HCT116 (cell line): ENCODE results near the gene TMCO6. TPM values are rescaled to one million over a fixed set of nuclear protein-coding genes. Genes with fewer than 3 reads are reported as not detected.

Source experiments
- ATAC-seq: fragments of 200-7000 bp; cut with Tn5 transposase; 2 replicates; pipeline ENCODE4 v1.9.1; 2020; ENCODE audit warnings: mild to moderate bottlenecking, moderate library complexity
- BruUV-seq: library from RNA; stranded (reverse); fragments of 400-500 nt; replicated peaks from 2 replicates; lab custom pipeline; 2021; lab: Mats Ljungman, UMichigan
- CTCF ChIA-PET: fragments of 300-600 bp; sonication (Branson Sonifier 250); formaldehyde crosslinking; loops from one replicate; lab custom pipeline; 2021; ENCODE audit warnings: antibody characterized with exemption; lab: Charles Lee
- POLR2A ChIA-PET: fragments of 300-600, 350-600 bp; sonication (Branson Sonifier 250); formaldehyde crosslinking; loops from one replicate; lab custom pipeline; 2021; ENCODE audit warnings: antibody characterized with exemption; lab: Charles Lee
- RAD21 ChIA-PET, 2 experiments: fragments of 300-600 bp; sonication (Branson Sonifier 250); formaldehyde crosslinking; loops; one replicate each; lab custom pipeline; 2023; ENCODE audit warnings: low total read pairs in 2 of 2; ENCODE audit not compliant: uncharacterized antibody in 2 of 2, unreplicated experiment in 2 of 2, low non-redundant PET in 1 of 2; lab: Charles Lee
- DNase-seq: peaks from one replicate; pipeline ENCODE4 v3.0.0-alpha.2; 2010; ENCODE audit warnings: low read depth, low spot score
- H2AFZ ChIP-seq: fragments of 200-600 bp; shearing (Covaris generic), sonication (generic); 2 replicates; pipeline ENCODE4 v1.6.1; 2017; ENCODE audit warnings: low read depth, mixed run types, mixed read lengths, antibody characterized with exemption, low read length; ENCODE audit not compliant: poor library complexity, severe bottlenecking
- H3K27ac ChIP-seq: 2 replicates; pipeline ENCODE4 v1.5.1; 2012; ENCODE audit warnings: low read depth, low read length
- H3K27me3 ChIP-seq: fragments of 200-600 bp; sonication (generic); 2 replicates; pipeline ENCODE4 v1.6.1; 2016; ENCODE audit warnings: mixed run types, low read length, mixed read lengths; ENCODE audit not compliant: insufficient read depth
- H3K36me3 ChIP-seq, 2 experiments: fragments of 200-500 bp in 1 of 2; fragments of 200-600 bp in 1 of 2; sonication (Bioruptor generic) in 1 of 2; sonication (generic) in 1 of 2; 2 replicates each; pipeline versions ENCODE4 v1.5.1 to v1.6.1; 2014 to 2016; ENCODE audit warnings: low read length in 2 of 2, inconsistent platforms in 1 of 2, mixed read lengths in 1 of 2, mixed run types in 1 of 2; ENCODE audit not compliant: insufficient read depth in 2 of 2, control insufficient read depth in 1 of 2
- H3K4me1 ChIP-seq, 2 experiments: fragments of 200-600 bp in 1 of 2; sonication (generic) in 1 of 2; 2 replicates each; pipeline versions ENCODE4 v1.5.1 to v1.6.1; 2012 to 2017; ENCODE audit warnings: low read length in 2 of 2, inconsistent platforms in 1 of 2, mild to moderate bottlenecking in 1 of 2, mixed read lengths in 1 of 2, mixed run types in 1 of 2, moderate library complexity in 1 of 2; ENCODE audit not compliant: insufficient read depth in 2 of 2, control insufficient read depth in 1 of 2
- H3K4me2 ChIP-seq: fragments of 200-600 bp; sonication (generic); 2 replicates; pipeline ENCODE4 v1.6.1; 2017; ENCODE audit warnings: mixed run types, low read length, mixed read lengths
- H3K4me3 ChIP-seq, 2 experiments: fragments of 200-600 bp in 1 of 2; sonication (generic) in 1 of 2; replicated peaks in 1 of 2; 2 replicates each; pipeline ENCODE4 v1.5.1; 2011 to 2016; ENCODE audit warnings: low read length in 2 of 2, control low read depth in 1 of 2, low read depth in 1 of 2, mild to moderate bottlenecking in 1 of 2, mixed read lengths in 1 of 2, mixed run types in 1 of 2
- H3K79me2 ChIP-seq: fragments of 200-600 bp; sonication (generic); 2 replicates; pipeline ENCODE4 v1.6.1; 2017; ENCODE audit warnings: mild to moderate bottlenecking, mixed run types, low read length, moderate library complexity, mixed read lengths; ENCODE audit not compliant: insufficient read depth
- H3K9ac ChIP-seq: fragments of 200-600 bp; sonication (generic); 2 replicates; pipeline ENCODE4 v1.6.1; 2016; ENCODE audit warnings: low read length, mixed read lengths
- H3K9me2 ChIP-seq: fragments of 200-600 bp; sonication (generic), shearing (Covaris generic); 2 replicates; pipeline ENCODE4 v1.6.1; 2017; ENCODE audit warnings: mixed run types, mild to moderate bottlenecking, moderate library complexity; ENCODE audit not compliant: insufficient read depth
- H3K9me3 ChIP-seq, 2 experiments: fragments of 200-500 bp in 1 of 2; fragments of 200-600 bp in 1 of 2; sonication (Bioruptor generic) in 1 of 2; sonication (generic) in 1 of 2; 2 replicates each; pipeline ENCODE4 v1.6.1; 2014 to 2017; ENCODE audit warnings: low read length in 2 of 2, mixed read lengths in 2 of 2, inconsistent platforms in 1 of 2, low read depth in 1 of 2, mild to moderate bottlenecking in 1 of 2, mixed run types in 1 of 2, moderate library complexity in 1 of 2; ENCODE audit not compliant: control insufficient read depth in 1 of 2, insufficient read depth in 1 of 2
- H4K20me1 ChIP-seq: fragments of 200-600 bp; sonication (generic), shearing (Covaris generic); 2 replicates; pipeline ENCODE4 v1.6.1; 2017; ENCODE audit warnings: mixed run types, mild to moderate bottlenecking, moderate library complexity; ENCODE audit not compliant: insufficient read depth
- CTCF ChIP-seq, 3 experiments: fragments of 200-600 bp in 1 of 3; sonication (generic) in 1 of 3; IDR thresholded peaks in 2 of 3; conservative IDR thresholded peaks in 1 of 3; 2 replicates each; pipeline ENCODE4 v1.5.1; 2012 to 2017; ENCODE audit warnings: low read depth in 2 of 3, low read length in 2 of 3, antibody characterized with exemption in 1 of 3, borderline replicate concordance in 1 of 3, control low read depth in 1 of 3, mild to moderate bottlenecking in 1 of 3, mixed read lengths in 1 of 3, mixed run types in 1 of 3, moderate library complexity in 1 of 3; ENCODE audit not compliant: insufficient read depth in 1 of 3
- EZH2 ChIP-seq: fragments of 200-600 bp; sonication (generic); IDR thresholded peaks from 2 replicates; pipeline ENCODE4 v1.6.1; 2017; ENCODE audit warnings: antibody characterized with exemption, mixed run types
- FOSL1 ChIP-seq: IDR thresholded peaks from 2 replicates; pipeline ENCODE4 v1.6.1; 2012; ENCODE audit warnings: low read depth
- POLR2AphosphoS5 ChIP-seq: IDR thresholded peaks from 2 replicates; pipeline ENCODE4 v1.6.1; 2011; ENCODE audit warnings: mild to moderate bottlenecking, low read depth, low read length, moderate library complexity
- SP1 ChIP-seq: IDR thresholded peaks from 2 replicates; pipeline ENCODE4 v1.6.1; 2012; ENCODE audit warnings: low read depth
- SRF ChIP-seq: IDR thresholded peaks from 2 replicates; pipeline ENCODE4 v1.6.1; 2012; ENCODE audit warnings: low read depth
- ZFX ChIP-seq: fragments of 450-650 bp; IDR thresholded peaks from 2 replicates; pipeline ENCODE4 v1.6.1; 2017
- intact Hi-C: fragments of 100-400 bp; cut with micrococcal nuclease; formaldehyde crosslinking; loops from 2 replicates; pipeline ENCODE4 v1.10.0; 2022
- microRNA-seq: library from miRNA; unstranded; fragments of <30 nt; microRNA quantifications from one replicate; pipeline ENCODE4, GENCODE V29; 2016; ENCODE audit warnings: borderline number of aligned reads
- total RNA-seq: library from RNA; stranded (reverse); gene quantifications from one replicate; pipeline ENCODE4 v1.2.1, GENCODE V29; 2021; ENCODE audit not compliant: unreplicated experiment

The TMCO6 gene
- total RNA-seq, 1 experiment from 2014 or later: 28.0 TPM

- ATAC-seq (no peak), DNase-seq (no peak)
- BruUV-seq: no TSS peak
- intact Hi-C loops: no loop called here
- H3K36me3 ChIP-seq: peaks cover 47 to 56% of the 10 kb centered on the region in 2 experiments
- peaks cover 0 to 9% of the 10 kb centered on the region in 2 experiments; a peak in 2 of 4 replicates for H3K4me1 ChIP-seq
- H3K9ac ChIP-seq: no peak overlapping the region
- H3K27me3 ChIP-seq: no peaks in the 10 kb centered on the region
- H3K4me2 ChIP-seq: no peak overlapping the region
- peaks cover 70% of the 10 kb centered on the region for H3K79me2 ChIP-seq
- RAD21 ChIA-PET: no interaction called here
- H3K27ac ChIP-seq: no peak overlapping the region
- no peaks in the 10 kb centered on the region for H3K9me3 ChIP-seq
- CTCF ChIA-PET: no interaction called here
- H2AFZ ChIP-seq: no peak overlapping the region
- no peaks in the 10 kb centered on the region for H4K20me1 ChIP-seq
- H3K9me2 ChIP-seq: no peaks in the 10 kb centered on the region
- TF ChIP-seq SP1: no peak
- TF ChIP-seq EZH2: no peak
- no peak for TF ChIP-seq SRF
- no peak for TF ChIP-seq ZFX
- no peak for TF ChIP-seq FOSL1
- no peak for TF ChIP-seq CTCF (IDR thresholded peaks at IDR 0.05 in 2 of 3, conservative IDR thresholded peaks at IDR 0.05 in 1 of 3; ENCODE audit: borderline replicate concordance in 1 of 3, insufficient read depth in 1 of 3, low read depth in 2 of 3, low read length in 2 of 3)
- TF ChIP-seq POLR2AphosphoS5: no peak
- no peak overlapping the region for H3K4me3 ChIP-seq
- POLR2A ChIA-PET: interaction anchor here (1.6 kb wide), 1 partner anchor 17 kb away, joined by 3 read pairs; no protein-coding TSS in a partner anchor
Observed at GRCh38 chr5:140694276-140694675, 55.0 kb downstream of the TMCO6 start.

Small RNA genes within 50 kb of the gene (microRNA-seq; reads per million reads assigned to microRNA genes)
- gene MIR3655: not detected

Other genes with a start within 250 kb of the TMCO6 start
- gene ANKHD1, start 237.6 kb upstream of the TMCO6 start, total RNA-seq: 80.8 TPM
- gene EIF4EBP3, start 91.8 kb upstream of the TMCO6 start, total RNA-seq: 6.0 TPM
- 41.7 TPM for gene SRA1, start 82.0 kb upstream of the TMCO6 start, total RNA-seq
- gene APBB3, start 74.9 kb upstream of the TMCO6 start, total RNA-seq: 28.4 TPM
- 37.5 TPM for gene SLC35A4, start 74.6 kb upstream of the TMCO6 start, total RNA-seq
- gene CD14, start 6.3 kb upstream of the TMCO6 start, total RNA-seq: 0.42 TPM
- 68.3 TPM for gene NDUFA2, start 8.2 kb downstream of the TMCO6 start, total RNA-seq
- 96.6 TPM for gene IK, start 8.4 kb downstream of the TMCO6 start, total RNA-seq
- 37.2 TPM for gene WDR55, start 25.5 kb downstream of the TMCO6 start, total RNA-seq
- gene DND1, start 34.1 kb downstream of the TMCO6 start, total RNA-seq: 2.3 TPM
- 91.1 TPM for gene HARS1, start 51.9 kb downstream of the TMCO6 start, total RNA-seq
- 38.8 TPM for gene HARS2, start 52.0 kb downstream of the TMCO6 start, total RNA-seq
- 55.3 TPM for gene ZMAT2, start 61.0 kb downstream of the TMCO6 start, total RNA-seq
- gene PCDHA1, start 146.7 kb downstream of the TMCO6 start, total RNA-seq: not detected
- gene PCDHA2, start 155.4 kb downstream of the TMCO6 start, total RNA-seq: not detected
- gene PCDHA3, start 161.6 kb downstream of the TMCO6 start, total RNA-seq: not detected
- not detected for gene PCDHA4, start 167.6 kb downstream of the TMCO6 start, total RNA-seq
- gene PCDHA5, start 182.2 kb downstream of the TMCO6 start, total RNA-seq: not detected
- not detected for gene PCDHA6, start 188.5 kb downstream of the TMCO6 start, total RNA-seq
- gene PCDHA7, start 194.8 kb downstream of the TMCO6 start, total RNA-seq: not detected
- not detected for gene PCDHA8, start 201.7 kb downstream of the TMCO6 start, total RNA-seq
- not detected for gene PCDHA9, start 208.9 kb downstream of the TMCO6 start, total RNA-seq
- gene PCDHA10, start 216.4 kb downstream of the TMCO6 start, total RNA-seq: 0.05 TPM
- 0.27 TPM for gene PCDHA11, start 229.5 kb downstream of the TMCO6 start, total RNA-seq
- not detected for gene PCDHA12, start 235.9 kb downstream of the TMCO6 start, total RNA-seq
- gene PCDHA13, start 242.7 kb downstream of the TMCO6 start, total RNA-seq: not detected